ENCODE results near the gene MRPL55. TPM values are rescaled to one million over a fixed set of nuclear protein-coding genes. Genes with fewer than 3 reads are reported as not detected.

The MRPL55 gene
- total and polyA plus RNA-seq, 2 experiments from 2014 or later: 57.5 to 95.1 TPM

- Histone ChIP-seq H3K4me1 (ENCODE audit: insufficient read depth) (no peaks in the 10 kb centered on the region), H3K27ac (no peak overlapping the region), H3K36me3 (ENCODE audit: low read depth) (no peaks in the 10 kb centered on the region), H3K79me2 (ENCODE audit: insufficient read depth) (no peaks in the 10 kb centered on the region), H3K4me3 (no peak overlapping the region), H3K9me3 (ENCODE audit: low read depth) (no peaks in the 10 kb centered on the region), H3K9me2 (ENCODE audit: insufficient read depth) (no peaks in the 10 kb centered on the region), H2AFZ (no peak overlapping the region), H3K9ac (no peak overlapping the region), H3K4me2 (ENCODE audit: unreplicated experiment) (no peak overlapping the region), H3F3A (ENCODE audit: insufficient read depth) (no peaks in the 10 kb centered on the region), H4K20me1 (ENCODE audit: insufficient read depth) (no peaks in the 10 kb centered on the region), H3K27me3 (replicated peaks; ENCODE audit: insufficient read depth) (peaks cover 39% of the 10 kb centered on the region)
- TF ChIP-seq EZH2phosphoT487 (IDR thresholded peaks at IDR 0.05; ENCODE audit: insufficient read depth, low read depth) (no peak), EZH2 (IDR thresholded peaks at IDR 0.05; ENCODE audit: insufficient read depth, poor library complexity, severe bottlenecking) (no peak)
- in situ Hi-C loops (cut with MboI): no loop called here
- 51 to 67% methylated on average over 2 of the region's 2 CpGs for WGBS, 2 experiments (ENCODE audit: low coverage in 1 of 2, low lambda C conversion rate in 2 of 2, missing lambda C conversion rate in 2 of 2)
- DNase-seq: no peak
These were observed 22.7 kb upstream of the MRPL55 start for GRCh38 chr1:228131766-228132165.

GRCh38 chr1:228125185-228125584 is 16.1 kb upstream of the MRPL55 start:
- Histone ChIP-seq H3K9ac (no peak overlapping the region), H2AFZ (no peak overlapping the region), H3K4me1 (ENCODE audit: insufficient read depth) (no peaks in the 10 kb centered on the region; the same call in 1 of the 2 replicates), H3K9me3 (ENCODE audit: low read depth) (no peaks in the 10 kb centered on the region), H3K79me2 (ENCODE audit: insufficient read depth) (no peaks in the 10 kb centered on the region), H3F3A (ENCODE audit: insufficient read depth) (0 out of 2 replicates have a peak, but pooled peaks cover 2% of the 10 kb centered on the region), H3K36me3 (ENCODE audit: low read depth) (no peaks in the 10 kb centered on the region), H3K4me2 (ENCODE audit: unreplicated experiment) (no peak overlapping the region), H4K20me1 (ENCODE audit: insufficient read depth) (no peaks in the 10 kb centered on the region), H3K27me3 (replicated peaks; ENCODE audit: insufficient read depth) (no peaks in the 10 kb centered on the region; the same call in 1 of the 2 replicates), H3K4me3 (no peak overlapping the region), H3K9me2 (ENCODE audit: insufficient read depth) (no peaks in the 10 kb centered on the region), H3K27ac (no peak overlapping the region)
- TF ChIP-seq EZH2phosphoT487 (IDR thresholded peaks at IDR 0.05; ENCODE audit: insufficient read depth, low read depth) (no peak), EZH2 (IDR thresholded peaks at IDR 0.05; ENCODE audit: insufficient read depth, poor library complexity, severe bottlenecking) (no peak)
- no peak for DNase-seq
- in situ Hi-C loops (cut with MboI): no loop called here
- 64% methylated on average over 5 of the region's 5 CpGs for WGBS, 2 experiments (ENCODE audit: low coverage in 1 of 2, low lambda C conversion rate in 2 of 2, missing lambda C conversion rate in 2 of 2)

DNA sequence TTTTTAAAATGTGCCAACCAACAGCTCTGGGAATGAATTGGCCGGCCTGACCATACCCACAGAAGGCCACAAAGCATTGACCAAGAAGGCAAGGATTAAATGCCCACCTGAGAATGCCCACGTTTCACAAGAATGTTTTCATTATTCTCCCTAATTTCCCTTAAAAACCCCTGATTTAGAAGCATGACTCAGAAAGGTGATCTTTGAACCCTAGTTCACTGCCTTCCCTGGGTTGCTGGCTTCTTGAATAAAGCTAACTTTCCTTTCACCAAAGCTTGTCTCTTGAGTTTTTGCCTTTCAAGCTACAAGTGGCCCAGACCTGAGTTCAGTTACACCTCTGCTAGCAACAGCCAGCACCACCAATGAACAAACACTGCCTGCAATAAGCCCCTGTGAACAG is 14.4 kb upstream of the MRPL55 start:
- H3K4me1 ChIP-seq (ENCODE audit: insufficient read depth): no peaks in the 10 kb centered on the region; the same call in 1 of the 2 replicates
- H3K4me3 ChIP-seq: no peak overlapping the region
- H4K20me1 ChIP-seq (ENCODE audit: insufficient read depth): no peaks in the 10 kb centered on the region
- H3F3A ChIP-seq (ENCODE audit: insufficient read depth): 0 out of 2 replicates have a peak, but pooled peaks cover 6% of the 10 kb centered on the region
- TF ChIP-seq EZH2phosphoT487 (IDR thresholded peaks at IDR 0.05; ENCODE audit: insufficient read depth, low read depth) (no peak), EZH2 (IDR thresholded peaks at IDR 0.05; ENCODE audit: insufficient read depth, poor library complexity, severe bottlenecking) (no peak)
- no peaks in the 10 kb centered on the region for H3K9me2 ChIP-seq (ENCODE audit: insufficient read depth)
- H2AFZ ChIP-seq: no peak overlapping the region
- no peaks in the 10 kb centered on the region for H3K36me3 ChIP-seq (ENCODE audit: low read depth)
- H3K9me3 ChIP-seq (ENCODE audit: low read depth): no peaks in the 10 kb centered on the region
- H3K27me3 ChIP-seq (replicated peaks; ENCODE audit: insufficient read depth): no peaks in the 10 kb centered on the region; the same call in 1 of the 2 replicates
- no peaks in the 10 kb centered on the region for H3K79me2 ChIP-seq (ENCODE audit: insufficient read depth)
- H3K4me2 ChIP-seq (ENCODE audit: unreplicated experiment): no peak overlapping the region
- WGBS, 2 experiments (ENCODE audit: low coverage in 1 of 2, low lambda C conversion rate in 2 of 2, missing lambda C conversion rate in 2 of 2): 11 to 21% methylated on average over 2 of the region's 2 CpGs
- H3K27ac ChIP-seq: no peak overlapping the region
- no peak for DNase-seq
- no peak overlapping the region for H3K9ac ChIP-seq
- in situ Hi-C loops (cut with MboI): no loop called here

DNA sequence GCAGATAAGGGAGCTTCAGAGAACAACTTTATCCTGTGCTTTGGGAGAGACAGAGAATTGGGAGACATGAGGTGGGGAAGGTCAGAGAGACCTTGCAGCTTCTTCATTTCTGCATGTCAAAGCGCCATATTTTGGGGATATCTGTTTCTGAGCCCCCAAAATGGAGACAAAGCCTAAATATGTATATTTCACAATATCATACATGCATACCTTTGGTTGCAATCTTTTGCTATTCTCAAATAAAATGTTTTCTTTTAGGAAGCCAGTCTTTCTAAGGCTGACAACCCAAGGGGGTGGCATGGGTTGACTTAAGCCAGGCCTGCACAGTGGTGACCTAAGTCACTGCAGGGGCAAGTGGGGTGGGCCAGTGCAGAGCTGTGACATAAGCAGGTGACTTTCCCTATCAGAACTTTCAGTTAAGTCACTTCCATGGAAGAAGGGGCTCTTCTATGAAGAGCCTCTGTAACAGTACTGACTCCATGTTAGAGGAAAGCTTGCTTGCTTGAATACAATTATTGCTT is 13.9 kb upstream of the MRPL55 start:
- H2AFZ ChIP-seq: no peak overlapping the region
- H3K9me2 ChIP-seq (ENCODE audit: insufficient read depth): no peaks in the 10 kb centered on the region
- no peak overlapping the region for H3K4me3 ChIP-seq
- no peaks in the 10 kb centered on the region for H4K20me1 ChIP-seq (ENCODE audit: insufficient read depth)
- no peaks in the 10 kb centered on the region; the same call in 1 of the 2 replicates for H3K4me1 ChIP-seq (ENCODE audit: insufficient read depth)
- TF ChIP-seq EZH2 (IDR thresholded peaks at IDR 0.05; ENCODE audit: insufficient read depth, poor library complexity, severe bottlenecking) (no peak), EZH2phosphoT487 (IDR thresholded peaks at IDR 0.05; ENCODE audit: insufficient read depth, low read depth) (no peak)
- H3K36me3 ChIP-seq (ENCODE audit: low read depth): no peaks in the 10 kb centered on the region
- no peaks in the 10 kb centered on the region; the same call in 1 of the 2 replicates for H3K27me3 ChIP-seq (replicated peaks; ENCODE audit: insufficient read depth)
- in situ Hi-C loops (cut with MboI): no loop called here
- WGBS, 2 experiments (ENCODE audit: low coverage in 1 of 2, low lambda C conversion rate in 2 of 2, missing lambda C conversion rate in 2 of 2): 0 to 3% methylated on average over 1 of the region's 1 CpG
- H3K9ac ChIP-seq: no peak overlapping the region
- H3F3A ChIP-seq (ENCODE audit: insufficient read depth): 0 out of 2 replicates have a peak, but pooled peaks cover 6% of the 10 kb centered on the region
- DNase-seq: no peak
- no peaks in the 10 kb centered on the region for H3K9me3 ChIP-seq (ENCODE audit: low read depth)
- H3K79me2 ChIP-seq (ENCODE audit: insufficient read depth): no peaks in the 10 kb centered on the region
- no peak overlapping the region for H3K27ac ChIP-seq
- no peak overlapping the region for H3K4me2 ChIP-seq (ENCODE audit: unreplicated experiment)
